ENCODE results near the gene UBA6. TPM values are rescaled to one million over a fixed set of nuclear protein-coding genes. Genes with fewer than 3 reads are reported as not detected.

UBA6 gene
- polyA plus RNA-seq, 2 of the 4 experiments (the other 2 are of a cell fraction) = 33.9 to 84.6 TPM

GRCh38 chr4:67727124-67727850, 26.3 kb upstream of the UBA6 start:
- H3K27ac ChIP-seq = no peak overlapping the region
- no peak overlapping the region for H3K4me2 ChIP-seq
- DNase-seq (ENCODE audit: low read depth in 1 of 2, low spot score in 1 of 2) (peak in 1 of 2 experiments; percentile 21), FAIRE-seq (no peak), ATAC-seq (peak; percentile 43; a peak in 4 of 6 replicates)
- H3K9me3 ChIP-seq = no peaks in the 10 kb centered on the region
- ChIA-PET CTCF (interaction anchor here (1.5 kb wide), 1 partner anchor 10 kb away, joined by 5 read pairs; no protein-coding TSS in a partner anchor), POLR2A (interaction anchor here (0.8 kb wide), 1 partner anchor 26 kb away, joined by 3 read pairs; the partner anchor contains the start of gene UBA6)
- WGBS (ENCODE audit: missing lambda C conversion rate) = 39% methylated on average over 4 of the region's 4 CpGs
- H3K4me3 ChIP-seq = no peak overlapping the region
- H3K4me1 ChIP-seq = no peaks in the 10 kb centered on the region; the same call in 2 of the 3 replicates
- TF ChIP-seq MAFK (IDR thresholded peaks at IDR 0.05; ENCODE audit: partially characterized antibody) (peak; percentile 96), JUNB (IDR thresholded peaks at IDR 0.05) (no peak)

DNA sequence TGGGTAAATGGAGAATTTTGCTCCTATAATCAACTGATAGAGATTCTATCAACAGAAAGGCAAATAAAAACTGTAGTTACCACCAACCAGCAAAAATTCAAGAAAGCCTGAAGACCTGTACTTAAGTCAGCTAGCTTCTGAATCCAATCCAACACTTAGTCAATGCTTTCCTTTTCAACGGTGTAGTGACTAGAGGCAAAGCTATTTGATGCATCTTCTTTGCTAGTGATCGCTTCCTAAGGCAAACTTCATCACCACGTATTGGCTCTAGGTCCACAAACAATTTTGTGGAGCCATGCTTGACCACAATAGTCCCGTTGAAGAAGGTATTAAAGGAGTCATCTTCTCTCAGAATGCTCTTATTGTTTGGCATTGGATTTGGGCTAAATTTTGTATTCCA, 25.0 kb upstream of the UBA6 start:
- FAIRE-seq = no peak
- no peak overlapping the region for H3K27ac ChIP-seq
- TF ChIP-seq CHD2 (IDR thresholded peaks at IDR 0.05; ENCODE audit: low read length, partially characterized antibody) = no peak

DNA sequence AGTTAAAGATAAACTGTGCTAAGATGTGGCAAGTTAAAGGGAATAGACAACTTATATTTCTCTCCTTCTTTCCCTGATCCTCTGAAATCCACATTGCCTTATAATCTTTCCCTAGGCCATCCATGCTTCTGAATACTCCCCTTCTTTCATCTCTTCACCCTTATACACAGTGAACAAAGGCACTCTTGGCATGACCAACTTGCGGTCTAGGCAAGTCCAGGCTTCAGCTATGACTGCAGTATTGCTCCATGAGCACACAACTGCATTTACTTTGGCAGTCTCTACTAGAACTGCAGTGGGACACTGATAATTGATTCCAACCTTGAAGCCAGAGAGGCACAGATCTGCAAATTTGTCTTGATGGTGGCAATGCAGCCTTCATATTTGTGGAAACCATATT, 24.2 kb upstream of the UBA6 start:
- WGBS (ENCODE audit: missing lambda C conversion rate) = 100% methylated on average over 1 of the region's 1 CpG

More for the DNA sequence above, 25.0 kb upstream of the UBA6 start:
- DNase-seq (ENCODE audit: low read depth in 1 of 2, low spot score in 1 of 2) (no peak), ATAC-seq (no peak)
- ChIA-PET CTCF (no interaction called here), POLR2A (no interaction called here)
- H3K4me3 ChIP-seq = no peak overlapping the region
- peaks cover 6% of the 10 kb centered on the region; the same call in 2 of the 3 replicates for H3K4me1 ChIP-seq
- no peak overlapping the region for H3K4me2 ChIP-seq
- WGBS (ENCODE audit: missing lambda C conversion rate) = 38% methylated on average over 4 of the region's 4 CpGs
- H3K9me3 ChIP-seq = no peaks in the 10 kb centered on the region

GRCh38 chr4:67723949-67724348, 23.0 kb upstream of the UBA6 start:
- ChIA-PET CTCF (interaction anchor here (1.4 kb wide), 1 partner anchor 23 kb away, joined by 3 read pairs; the partner anchor contains the start of gene UBA6), POLR2A (no interaction called here)
- WGBS (ENCODE audit: missing lambda C conversion rate) = 97% methylated on average over 7 of the region's 10 CpGs
- no peak for TF ChIP-seq NR3C1 (IDR thresholded peaks at IDR 0.05)
- no peak for TF ChIP-seq CTCF (IDR thresholded peaks at IDR 0.05)
- TF ChIP-seq HDAC2 (IDR thresholded peaks at IDR 0.05) = no peak
- no peak for TF ChIP-seq ZC3H11A (IDR thresholded peaks at IDR 0.05)
- no peak for TF ChIP-seq HOXA7 (CRISPR knock-in tag; IDR thresholded peaks at IDR 0.05)
- no peak for TF ChIP-seq RCOR1 (IDR thresholded peaks at IDR 0.05; ENCODE audit: low read depth, low read length)
- TF ChIP-seq MYC (IDR thresholded peaks at IDR 0.05; ENCODE audit: borderline replicate concordance, low read length) = no peak
- no peak for TF ChIP-seq GATA3 (IDR thresholded peaks at IDR 0.05; ENCODE audit: borderline replicate concordance)
- no peak for TF ChIP-seq USF2 (IDR thresholded peaks at IDR 0.05)
- TF ChIP-seq KDM1A (IDR thresholded peaks at IDR 0.05; ENCODE audit: low read depth) = no peak
- TF ChIP-seq SMC3 (IDR thresholded peaks at IDR 0.05) = no peak
- TF ChIP-seq NPAS2 (CRISPR knock-in tag; IDR thresholded peaks at IDR 0.05; ENCODE audit: borderline replicate concordance) = no peak
- no peak for TF ChIP-seq ZNF302 (CRISPR knock-in tag; IDR thresholded peaks at IDR 0.05)
- no peak for TF ChIP-seq RNF2 (IDR thresholded peaks at IDR 0.05; ENCODE audit: borderline replicate concordance, low read depth)
- FAIRE-seq (no peak), ATAC-seq (peak in 1 of 2 experiments; percentile 46; a peak in 1 of 6 replicates), DNase-seq (ENCODE audit: low read depth in 1 of 2, low spot score in 1 of 2) (no peak)
- Histone ChIP-seq H3K4me2 (no peak overlapping the region), H3K4me3 (no peak overlapping the region), H3K9me3 (no peaks in the 10 kb centered on the region), H3K27ac (no peak overlapping the region), H3K4me1 (peaks cover 6% of the 10 kb centered on the region; the same call in 2 of the 3 replicates)

More for the DNA sequence above, 24.2 kb upstream of the UBA6 start:
- FAIRE-seq (no peak), DNase-seq (ENCODE audit: low read depth in 1 of 2, low spot score in 1 of 2) (no peak), ATAC-seq (no peak)
- Histone ChIP-seq H3K4me2 (no peak overlapping the region), H3K9me3 (no peaks in the 10 kb centered on the region), H3K4me1 (peaks cover 6% of the 10 kb centered on the region; the same call in 2 of the 3 replicates), H3K27ac (no peak overlapping the region), H3K4me3 (no peak overlapping the region)
- TF ChIP-seq EHMT2 (IDR thresholded peaks at IDR 0.05; ENCODE audit: low read depth) (no peak), NPAS2 (CRISPR knock-in tag; IDR thresholded peaks at IDR 0.05; ENCODE audit: borderline replicate concordance) (no peak), EP300 (IDR thresholded peaks at IDR 0.05) (no peak), RNF2 (IDR thresholded peaks at IDR 0.05; ENCODE audit: borderline replicate concordance, low read depth) (no peak), SMC3 (IDR thresholded peaks at IDR 0.05) (no peak)
- CTCF ChIA-PET = interaction anchor here (1.4 kb wide), 1 partner anchor 24 kb away, joined by 3 read pairs; the partner anchor contains the start of gene UBA6
- POLR2A ChIA-PET = no interaction called here
